Measurements from ENCODE around the gene NSD2. TPM values are rescaled to one million over a fixed set of nuclear protein-coding genes. Genes with fewer than 3 reads are reported as not detected.

NSD2 gene
- total RNA-seq, 1 experiment from 2014 or later = 136 TPM

DNA sequence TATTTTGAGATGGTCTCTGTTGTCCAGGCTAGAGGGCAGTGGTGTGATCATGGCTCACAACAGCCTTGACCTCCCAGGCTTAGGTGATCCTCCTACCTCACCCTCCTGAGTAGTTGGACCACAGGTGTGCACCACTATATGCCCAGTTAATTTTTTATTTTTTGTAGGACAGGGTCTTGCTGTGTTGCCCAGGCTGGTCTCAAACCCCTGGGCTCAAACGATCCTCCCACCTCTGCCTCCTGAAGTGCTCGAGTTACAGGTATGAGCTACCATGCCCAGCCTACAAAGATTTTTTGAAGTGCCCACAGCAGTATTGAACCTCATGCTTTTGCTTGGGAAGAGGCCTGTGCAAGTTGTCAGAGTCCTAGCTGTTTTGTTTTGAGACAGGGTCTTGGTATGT is 31.1 kb downstream of the NSD2 start:
- no peak overlapping the region for H3T11ph ChIP-seq (ENCODE audit: low read length)
- no peak overlapping the region for H3K4me2 ChIP-seq (ENCODE audit: insufficient read depth, insufficient read length, low read length)
- H4K91ac ChIP-seq (ENCODE audit: insufficient read length, low read depth, low read length) = no peak overlapping the region
- no peaks in the 10 kb centered on the region for H3K9me3 Mint-ChIP-seq
- H3K23me2 ChIP-seq (ENCODE audit: insufficient read length, low read depth, low read length, poor library complexity, severe bottlenecking) = no peaks in the 10 kb centered on the region
- WGBS (ENCODE audit: extremely low coverage, insufficient read length, low lambda C conversion rate) = no CpG with 5 or more reads among the region's 2 CpGs
- no peak overlapping the region for H2BK15ac ChIP-seq (ENCODE audit: low read depth, low read length)
- no peaks in the 10 kb centered on the region for H3K79me1 ChIP-seq (ENCODE audit: insufficient read depth, low read depth, low read length, poor library complexity, severe bottlenecking)
- H3K23ac ChIP-seq (ENCODE audit: insufficient read length, low read depth, low read length) = no peak overlapping the region
- no peak for DNase-seq
- peaks cover 33 to 68% (median 62%) of the 10 kb centered on the region in 3 experiments; a peak in 6 of 7 replicates for H3K36me3 Mint-ChIP-seq (ENCODE audit: insufficient read depth in 1 of 3, low read depth in 3 of 3)
- H3K9ac ChIP-seq (ENCODE audit: extremely low read depth, insufficient read length, low read length) = no peak overlapping the region
- peaks cover 5 to 10% of the 10 kb centered on the region in 2 experiments for H3K4me1 Mint-ChIP-seq
- H3K27ac ChIP-seq (ENCODE audit: insufficient read length, low read depth, low read length) = no peak overlapping the region
- H3K4ac ChIP-seq (ENCODE audit: low read depth, low read length) = no peak overlapping the region
- no peak overlapping the region for H2AK5ac ChIP-seq (ENCODE audit: insufficient read length, low read length)
- no peak overlapping the region for H4K8ac ChIP-seq (replicated peaks; ENCODE audit: insufficient read length, low read depth, low read length)
- H3K4me1 ChIP-seq (ENCODE audit: insufficient read depth, low read length) = no peaks in the 10 kb centered on the region
- no peak overlapping the region for H4K5ac ChIP-seq (ENCODE audit: insufficient read length, low read depth, low read length)
- no peak overlapping the region for H3K14ac ChIP-seq (ENCODE audit: insufficient read depth, low read length)
- H2BK5ac ChIP-seq (ENCODE audit: insufficient read length, low read length) = no peak overlapping the region
- H2BK20ac ChIP-seq (ENCODE audit: low read depth, low read length, poor library complexity, severe bottlenecking) = no peak overlapping the region
- H3K27me3 ChIP-seq (ENCODE audit: insufficient read depth, low read length) = no peaks in the 10 kb centered on the region
- no peaks in the 10 kb centered on the region for H3K9me3 ChIP-seq (ENCODE audit: control insufficient read depth, low read depth, low read length)
- H4K20me1 ChIP-seq (ENCODE audit: control insufficient read depth, insufficient read depth, insufficient read length) = no peaks in the 10 kb centered on the region
- H3K27me3 Mint-ChIP-seq (ENCODE audit: low read depth) = no peaks in the 10 kb centered on the region; the same call in 1 of the 2 replicates
- H3K18ac ChIP-seq (ENCODE audit: insufficient read length, low read depth, low read length) = no peak overlapping the region
- no peak overlapping the region for H3K27ac Mint-ChIP-seq
- H3K56ac ChIP-seq (ENCODE audit: insufficient read length, low read depth, low read length) = no peak overlapping the region
- TF ChIP-seq, protein P1, sequence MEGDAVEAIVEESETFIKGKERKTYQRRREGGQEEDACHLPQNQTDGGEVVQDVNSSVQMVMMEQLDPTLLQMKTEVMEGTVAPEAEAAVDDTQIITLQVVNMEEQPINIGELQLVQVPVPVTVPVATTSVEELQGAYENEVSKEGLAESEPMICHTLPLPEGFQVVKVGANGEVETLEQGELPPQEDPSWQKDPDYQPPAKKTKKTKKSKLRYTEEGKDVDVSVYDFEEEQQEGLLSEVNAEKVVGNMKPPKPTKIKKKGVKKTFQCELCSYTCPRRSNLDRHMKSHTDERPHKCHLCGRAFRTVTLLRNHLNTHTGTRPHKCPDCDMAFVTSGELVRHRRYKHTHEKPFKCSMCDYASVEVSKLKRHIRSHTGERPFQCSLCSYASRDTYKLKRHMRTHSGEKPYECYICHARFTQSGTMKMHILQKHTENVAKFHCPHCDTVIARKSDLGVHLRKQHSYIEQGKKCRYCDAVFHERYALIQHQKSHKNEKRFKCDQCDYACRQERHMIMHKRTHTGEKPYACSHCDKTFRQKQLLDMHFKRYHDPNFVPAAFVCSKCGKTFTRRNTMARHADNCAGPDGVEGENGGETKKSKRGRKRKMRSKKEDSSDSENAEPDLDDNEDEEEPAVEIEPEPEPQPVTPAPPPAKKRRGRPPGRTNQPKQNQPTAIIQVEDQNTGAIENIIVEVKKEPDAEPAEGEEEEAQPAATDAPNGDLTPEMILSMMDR (conservative IDR thresholded peaks at IDR 0.05) = no peak
- no peak overlapping the region for H2BK120ac ChIP-seq (ENCODE audit: low read depth, low read length, poor library complexity, severe bottlenecking)
- H2BK12ac ChIP-seq (ENCODE audit: insufficient read length, low read depth, low read length) = no peak overlapping the region
- H3K4me3 Mint-ChIP-seq = no peak overlapping the region
- H3K79me2 ChIP-seq (ENCODE audit: insufficient read depth, low read length) = peaks cover 7% of the 10 kb centered on the region; the same call in 1 of the 2 replicates
- H2AFZ ChIP-seq (ENCODE audit: low read length) = no peak overlapping the region

All from H9 (cell line).